Measurements from ENCODE around the gene XPNPEP1.

GRCh38 chr10:109871476-109871875 lies 51.8 kb downstream of the XPNPEP1 start:
- TF ChIP-seq CTCF (IDR thresholded peaks at IDR 0.05; ENCODE audit: low read depth, low read length): no peak
- TF ChIP-seq EZH2phosphoT487 (IDR thresholded peaks at IDR 0.05; ENCODE audit: low read depth): no peak
